ENCODE measurements around the gene CXCL14.

The CXCL14 gene

GRCh38 chr5:135596788-135597187, 18.0 kb upstream of the CXCL14 start:
- DNase-seq (ENCODE audit: low read depth in 2 of 2) = no peak

- DNase-seq (ENCODE audit: low read depth in 2 of 2) = no peak
Measured at GRCh38 chr5:135596157-135596763, 17.5 kb upstream of the CXCL14 start.

- no peak for DNase-seq (ENCODE audit: low read depth in 2 of 2)
Measured at GRCh38 chr5:135594416-135594960, 15.7 kb upstream of the CXCL14 start.

GRCh38 chr5:135593886-135594285, 15.1 kb upstream of the CXCL14 start:
- no peak for DNase-seq (ENCODE audit: low read depth in 2 of 2)

DNA sequence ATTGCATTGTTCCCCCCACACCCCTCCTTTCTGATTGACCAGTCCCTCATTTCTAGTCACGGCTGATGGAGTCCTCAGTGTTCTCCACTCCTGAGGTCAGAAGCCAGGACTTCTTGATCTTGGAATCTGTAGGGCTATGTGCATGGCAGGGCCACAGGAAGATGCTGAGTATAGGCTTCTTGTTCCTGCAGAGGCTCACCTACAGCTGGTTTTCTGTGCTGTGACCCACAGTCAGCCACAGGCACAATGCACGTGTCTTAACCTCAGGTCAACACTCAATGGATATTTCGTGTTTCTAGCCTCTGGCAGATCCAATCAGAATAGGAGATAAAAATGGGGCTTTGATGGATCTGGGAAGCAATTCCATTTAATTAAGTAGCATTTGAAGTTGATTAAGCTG, 14.3 kb upstream of the CXCL14 start:
- DNase-seq (ENCODE audit: low read depth in 2 of 2) = no peak

DNA sequence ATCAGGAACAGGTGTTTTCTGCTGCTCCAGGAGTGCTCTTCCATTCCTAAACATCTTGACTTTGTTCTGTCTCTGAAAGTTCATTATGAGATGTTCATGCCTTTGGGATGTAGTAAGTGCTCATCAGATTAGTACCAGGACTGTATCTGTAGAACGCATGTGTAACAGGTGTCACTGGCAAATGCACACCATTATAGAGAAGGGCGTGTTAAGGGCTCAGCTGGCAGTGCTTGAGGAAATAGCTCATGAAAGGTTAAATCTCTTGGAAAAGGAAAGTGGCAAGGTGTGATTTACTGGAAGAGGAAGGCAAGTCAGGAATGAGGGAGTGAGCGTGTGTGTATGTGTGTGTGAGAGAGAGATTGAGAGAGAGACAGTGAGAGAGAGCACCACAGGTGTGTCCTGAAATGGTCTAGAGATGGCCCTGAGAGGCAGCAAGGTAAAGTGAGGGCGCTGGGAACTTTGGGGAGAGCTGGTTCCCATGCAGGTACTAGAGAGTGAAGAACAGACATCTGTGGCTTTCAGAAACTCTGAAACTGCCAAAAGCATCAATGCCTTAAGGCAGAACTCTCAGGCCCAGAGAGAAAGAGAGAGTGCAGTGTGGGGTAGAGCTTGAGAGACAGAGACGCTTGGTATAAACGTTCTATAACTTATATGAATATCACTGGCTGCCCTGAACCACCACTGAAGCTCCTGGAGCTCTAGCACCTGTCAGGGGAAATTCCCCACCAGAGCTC, 13.7 kb upstream of the CXCL14 start:
- DNase-seq (ENCODE audit: low read depth in 2 of 2) = no peak

GRCh38 chr5:135591277-135591676, 12.5 kb upstream of the CXCL14 start:
- no peak for DNase-seq (ENCODE audit: low read depth in 2 of 2)

GRCh38 chr5:135589152-135589551, 10.4 kb upstream of the CXCL14 start:
- DNase-seq (ENCODE audit: low read depth in 2 of 2) = no peak

DNA sequence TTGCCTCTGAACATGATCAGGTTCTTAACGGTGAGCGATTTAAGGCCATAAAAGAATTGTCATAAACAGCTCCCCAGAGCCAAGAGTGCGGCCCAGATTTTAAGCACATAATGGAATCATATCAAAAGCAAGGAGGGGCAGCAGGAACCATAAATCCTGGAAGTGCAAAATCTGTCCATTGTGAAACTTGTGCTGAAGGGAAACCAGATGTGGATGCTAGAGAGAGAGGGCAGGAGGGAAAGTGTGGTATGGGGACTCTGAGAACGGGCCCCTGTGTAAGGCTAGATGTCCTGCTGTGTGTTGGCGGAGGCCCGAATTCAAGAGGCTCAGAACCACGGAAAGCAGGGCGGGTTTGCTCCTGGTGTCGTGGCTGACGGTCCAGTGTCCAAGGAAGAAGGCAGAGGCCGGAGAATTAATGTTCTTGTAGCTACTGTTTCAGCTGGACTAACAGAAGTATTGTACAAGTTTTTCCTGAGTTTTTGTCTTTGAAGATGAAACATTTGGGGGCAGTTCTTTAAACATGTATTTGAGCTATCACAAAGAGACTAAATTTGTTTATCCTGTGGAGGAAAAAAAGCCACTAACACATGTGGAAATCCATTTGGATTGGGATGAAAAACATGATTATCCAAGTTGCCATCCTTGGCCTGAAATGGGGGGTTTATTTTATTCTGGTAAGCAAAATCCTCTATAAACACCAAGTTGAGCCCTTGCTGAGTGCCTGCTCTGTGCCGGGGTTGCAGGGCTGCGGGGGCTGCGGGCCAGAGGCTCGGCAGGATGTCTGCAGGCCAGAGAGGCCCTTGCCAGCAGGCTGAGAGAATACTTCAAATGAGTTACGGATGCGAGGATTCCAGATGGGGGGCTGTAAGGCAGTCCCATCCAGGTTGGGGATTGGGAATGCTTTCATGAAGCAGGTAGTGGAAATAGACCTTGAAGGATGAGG, 9.2 kb upstream of the CXCL14 start:
- no peak for DNase-seq (ENCODE audit: low read depth in 2 of 2)

DNA sequence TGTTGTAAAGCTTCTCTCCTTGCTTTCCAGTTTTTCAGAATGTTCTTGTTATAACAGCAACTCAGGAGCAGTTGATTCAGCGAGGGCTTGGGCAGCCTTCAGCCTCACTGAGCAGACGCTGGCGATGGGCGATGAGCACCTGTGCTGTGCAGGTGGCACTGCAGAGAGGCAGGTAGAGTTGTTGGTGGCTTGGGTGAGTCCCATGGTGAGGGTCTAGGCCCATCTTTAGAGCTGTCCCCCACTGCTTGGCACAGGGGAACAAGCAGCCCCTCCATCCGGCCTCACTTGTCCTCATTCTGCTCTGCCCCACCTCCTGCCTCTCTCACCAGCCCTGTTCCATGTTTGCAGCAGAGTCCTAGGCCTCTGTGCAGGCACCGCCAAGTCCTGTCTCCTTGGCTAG, 6.1 kb upstream of the CXCL14 start:
- DNase-seq (ENCODE audit: low read depth in 2 of 2) = no peak

- no peak for DNase-seq (ENCODE audit: low read depth in 2 of 2)
Measured at GRCh38 chr5:135584276-135584675, 5.5 kb upstream of the CXCL14 start.

DNA sequence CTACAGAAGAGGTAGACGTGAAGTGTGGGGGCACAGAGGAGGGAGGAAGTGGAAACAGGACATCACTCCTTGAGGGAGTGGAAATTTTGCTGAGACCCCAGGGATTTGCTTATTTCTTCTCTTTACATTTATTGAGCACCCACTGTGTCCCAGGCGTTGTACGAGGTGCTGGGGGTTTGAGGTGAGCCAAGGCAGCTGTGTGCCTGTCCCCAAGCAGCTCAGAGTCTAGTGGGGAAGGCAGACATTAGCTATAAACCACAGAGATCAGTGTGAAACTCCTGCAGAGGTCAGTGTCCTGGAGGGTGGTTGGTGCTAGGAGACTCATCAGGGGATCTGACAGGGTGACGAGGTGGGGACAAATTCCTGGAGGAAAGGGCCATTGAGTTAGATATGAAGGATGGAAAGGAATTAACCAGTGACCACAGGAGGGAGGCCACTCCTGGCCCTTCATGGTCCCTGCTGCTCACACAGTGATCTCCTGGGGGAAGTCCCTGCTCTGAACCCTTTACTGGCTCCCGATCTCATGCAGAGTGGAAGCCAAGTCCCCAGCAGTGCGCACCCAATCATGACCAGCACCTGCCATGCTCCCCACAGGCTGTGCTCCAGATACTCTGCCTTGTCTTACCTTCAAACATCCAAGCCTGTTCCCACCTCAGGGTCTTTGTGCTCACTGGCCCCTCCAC, 3.4 kb upstream of the CXCL14 start:
- no peak for DNase-seq (ENCODE audit: low read depth in 2 of 2)

GRCh38 chr5:135578305-135578684, 496 bp downstream of the CXCL14 start:
- DNase-seq (ENCODE audit: low read depth in 2 of 2) = no peak

DNA sequence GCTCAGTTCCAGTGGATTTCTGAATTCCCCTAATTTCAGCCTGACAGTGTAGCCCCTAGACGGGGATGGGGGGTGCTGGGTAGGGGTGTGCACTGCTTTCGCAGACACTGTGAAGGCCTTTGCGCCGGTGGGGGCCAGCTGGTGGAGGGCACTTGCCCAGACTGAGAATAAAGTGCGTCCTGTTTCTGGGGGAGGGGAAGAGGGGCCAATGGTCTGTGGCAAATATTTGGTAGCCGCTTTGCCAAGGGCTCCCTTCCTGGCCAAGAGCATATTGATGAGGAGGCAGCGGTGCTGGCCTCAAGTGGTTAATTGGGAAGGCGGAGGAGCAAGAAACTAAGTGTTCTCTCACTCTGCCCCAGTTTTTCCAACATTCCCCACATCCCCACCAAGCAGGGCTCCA, 1.4 kb downstream of the CXCL14 start:
- no peak for DNase-seq (ENCODE audit: low read depth in 2 of 2)

DNA sequence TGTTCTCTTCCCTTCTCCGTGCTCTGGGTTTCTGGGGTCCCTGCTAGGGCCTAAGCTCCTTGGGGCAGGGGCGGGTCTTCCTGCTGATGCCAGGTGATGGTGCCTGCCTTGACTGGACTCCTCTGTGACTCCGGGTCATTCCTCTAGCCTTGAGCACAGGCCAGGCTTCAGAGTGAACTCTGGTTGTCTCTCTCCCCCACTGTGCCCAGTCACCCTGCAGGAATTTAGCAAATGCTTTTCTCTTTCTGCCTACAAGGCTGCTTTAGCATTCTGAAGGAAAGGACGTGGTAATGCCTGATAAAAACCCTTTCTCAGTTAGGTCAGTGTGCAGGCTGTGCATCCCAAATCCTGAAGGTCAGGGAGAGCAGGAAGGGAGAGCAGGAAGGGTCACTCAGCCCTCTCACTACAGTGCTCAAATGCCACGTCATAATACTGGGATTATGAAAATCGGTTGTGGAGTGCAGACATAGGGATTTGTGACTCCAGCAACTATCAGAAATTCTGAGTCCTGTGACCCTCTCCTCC, 2.7 kb downstream of the CXCL14 start:
- no peak for DNase-seq (ENCODE audit: low read depth in 2 of 2)

DNA sequence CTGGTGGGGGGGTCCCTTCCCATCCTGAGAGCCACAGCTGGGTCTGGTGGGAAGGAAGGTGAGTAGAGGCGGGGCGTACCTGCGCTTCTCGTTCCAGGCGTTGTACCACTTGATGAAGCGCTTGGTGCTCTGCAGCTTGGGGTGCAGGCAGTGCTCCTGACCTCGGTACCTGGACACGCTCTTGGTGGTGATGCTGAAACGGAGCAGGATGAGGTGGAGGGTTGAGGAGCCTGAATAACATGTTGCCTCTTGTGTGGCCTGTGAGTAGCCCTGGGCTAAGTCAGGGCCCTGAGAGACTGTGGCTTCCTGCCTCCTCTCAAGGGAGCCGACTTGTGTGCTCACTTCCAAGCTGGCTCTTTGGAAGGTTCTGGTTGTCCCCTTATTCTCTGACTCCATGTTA, 4.3 kb downstream of the CXCL14 start:
- DNase-seq (ENCODE audit: low read depth in 2 of 2) = no peak

GRCh38 chr5:135571902-135572301, 6.9 kb downstream of the CXCL14 start:
- DNase-seq (ENCODE audit: low read depth in 2 of 2) = no peak

DNA sequence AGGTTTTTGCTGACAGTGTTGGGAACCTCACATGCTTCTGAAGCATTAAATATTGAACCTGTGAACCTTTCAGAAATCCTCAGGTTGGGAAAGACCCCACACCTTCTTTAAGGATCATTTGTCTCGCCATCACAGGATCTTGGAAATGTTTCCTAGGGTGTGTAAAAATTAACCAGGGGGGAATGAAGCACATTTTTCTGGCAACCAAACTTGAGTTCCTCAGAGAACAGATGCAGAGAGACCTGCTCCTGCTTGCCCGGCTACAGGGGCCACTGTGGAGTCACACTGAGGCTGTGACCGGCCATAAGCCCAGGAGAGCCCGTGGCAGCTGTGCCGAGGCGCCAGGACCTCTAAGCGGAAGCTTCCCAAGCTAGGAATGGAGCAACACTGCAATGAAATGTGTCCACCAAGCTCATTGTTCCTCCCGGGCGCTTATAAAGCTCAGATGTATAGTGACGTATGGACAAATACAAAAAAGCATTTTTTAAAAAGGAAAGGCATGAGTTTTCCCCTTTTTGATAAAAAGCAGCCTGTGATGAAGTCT, 7.7 kb downstream of the CXCL14 start:
- DNase-seq (ENCODE audit: low read depth in 2 of 2) = no peak

DNA sequence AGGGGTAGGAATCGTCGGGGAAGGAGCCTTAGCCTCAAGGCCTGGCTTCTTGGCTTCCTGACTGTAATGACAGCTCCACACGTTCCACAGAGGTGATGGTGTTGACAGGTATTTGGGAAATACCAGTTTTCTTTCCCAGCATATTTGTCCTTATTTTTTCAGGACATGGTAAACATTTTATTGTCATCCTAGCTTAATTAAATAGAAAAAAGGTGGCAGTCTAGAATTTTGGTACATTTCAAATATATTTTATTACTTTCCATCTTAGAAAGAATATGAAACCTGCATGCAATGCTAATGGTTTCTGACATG, 8.4 kb downstream of the CXCL14 start:
- DNase-seq (ENCODE audit: low read depth in 2 of 2) = no peak

DNA sequence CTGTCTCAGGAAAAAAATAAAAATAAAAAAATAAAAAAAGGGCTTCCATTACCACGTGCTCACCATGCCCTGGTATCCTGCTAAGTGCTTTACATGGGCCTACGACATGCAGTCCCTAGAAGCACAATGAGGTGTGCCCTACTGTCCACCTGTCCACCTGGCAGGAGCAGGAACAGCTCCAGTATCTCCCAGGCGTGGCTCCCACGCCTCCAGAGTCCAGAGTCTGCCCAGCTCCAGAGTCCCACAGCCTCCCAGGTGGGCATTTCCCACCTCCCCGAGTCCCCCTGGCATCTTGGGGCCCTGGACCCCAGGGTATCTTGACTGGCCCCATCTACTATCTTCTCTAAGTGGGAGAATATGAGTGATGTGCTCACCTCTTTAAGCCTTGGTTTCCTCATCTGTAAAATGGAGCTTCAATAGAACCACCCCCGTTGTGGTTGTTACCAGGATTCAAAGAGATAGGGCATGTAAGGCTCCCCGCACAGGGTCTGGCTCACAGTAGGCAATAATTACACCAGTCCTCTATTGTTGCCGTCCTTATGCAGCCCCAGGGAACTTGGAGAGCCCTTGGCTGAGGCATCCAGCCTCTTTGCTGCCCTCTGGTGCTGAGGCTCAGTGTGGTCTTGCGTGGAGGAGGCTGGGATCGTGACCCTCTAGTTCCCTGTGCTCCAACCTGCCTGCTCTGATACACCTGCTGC, 8.9 kb downstream of the CXCL14 start:
- DNase-seq (ENCODE audit: low read depth in 2 of 2) = no peak

GRCh38 chr5:135568923-135569360, 9.8 kb downstream of the CXCL14 start:
- no peak for DNase-seq (ENCODE audit: low read depth in 2 of 2)

Data from stimulated activated CD4-positive, alpha-beta T cell treated with anti-CD3 and anti-CD28 coated beads, Interleukin-15, amount 100 ng/mL, for 48 hours (primary cell).